OCI-LY3 (cell line): Measurements from ENCODE around the gene UBTD1.

Experiments
- CTCF ChIP-seq: fragments of 200-600, 300-600 bp; sonication (generic); IDR thresholded peaks from 2 replicates; pipeline ENCODE4 v1.5.1; 2014; ENCODE audit warnings: antibody characterized with exemption, low read length, low read depth
- EZH2phosphoT487 ChIP-seq: fragments of 200-600 bp; shearing (Covaris generic); IDR thresholded peaks from 2 replicates; pipeline ENCODE4 v1.6.1; 2018; ENCODE audit warnings: antibody characterized with exemption, mixed run types, low read depth

- TF ChIP-seq CTCF: no peak
- TF ChIP-seq EZH2phosphoT487: no peak
Measured at GRCh38 chr10:97497572-97498075, 1.1 kb upstream of the UBTD1 start.
